Lung (tissue), 12 donors: Measurements from ENCODE around the gene NECAP2. TPM values are rescaled to one million over a fixed set of nuclear protein-coding genes. Genes with fewer than 3 reads are reported as not detected.

Experiments used
- ATAC-seq: fragments of 200-7000 bp; cut with Tn5 transposase; one replicate; pipeline ENCODE4 v1.9.1; 2020; ENCODE audit warnings: moderate number of reproducible peaks; ENCODE audit not compliant: insufficient read depth, low FRiP score
- DNase-seq, 3 donors: peaks; one replicate each; pipeline ENCODE4 v3.0.0-alpha.2; 2013 to 2017
- H3K27ac ChIP-seq, 2 donors: one replicate each; pipeline ENCODE4 v1.5.1; 2013; ENCODE audit warnings: mild to moderate bottlenecking in 2 of 2, moderate library complexity in 2 of 2, control low read depth in 1 of 2, inconsistent platforms in 1 of 2, low read depth in 1 of 2, low read length in 1 of 2
- H3K27me3 ChIP-seq, 3 donors: one replicate each; pipeline ENCODE4 v1.5.1; 2013; ENCODE audit warnings: low read length in 2 of 3; ENCODE audit not compliant: control insufficient read depth in 3 of 3, insufficient read depth in 3 of 3
- H3K36me3 ChIP-seq, 4 donors: one replicate each; pipeline ENCODE4 v1.5.1; 2013; ENCODE audit warnings: low read length in 4 of 4, mild to moderate bottlenecking in 1 of 4, moderate library complexity in 1 of 4; ENCODE audit not compliant: control insufficient read depth in 4 of 4, insufficient read depth in 4 of 4
- H3K4me1 ChIP-seq, 5 donors: one replicate each; pipeline ENCODE4 v1.5.1; 2013; ENCODE audit warnings: low read length in 5 of 5, mild to moderate bottlenecking in 2 of 5, moderate library complexity in 1 of 5; ENCODE audit not compliant: control insufficient read depth in 5 of 5, insufficient read depth in 5 of 5
- H3K4me3 ChIP-seq: one replicate; pipeline ENCODE4 v1.5.1; 2013; ENCODE audit warnings: mild to moderate bottlenecking, control low read depth, moderate library complexity
- H3K9ac ChIP-seq, 2 donors: one replicate each; pipeline ENCODE4 v1.5.1; 2013; ENCODE audit warnings: low read length in 2 of 2, control low read depth in 1 of 2; ENCODE audit not compliant: insufficient read depth in 1 of 2
- H3K9me3 ChIP-seq, 4 donors: one replicate each; pipeline ENCODE4 v1.5.1; 2013; ENCODE audit warnings: low read length in 3 of 4, mild to moderate bottlenecking in 1 of 4, moderate library complexity in 1 of 4; ENCODE audit not compliant: control insufficient read depth in 4 of 4, insufficient read depth in 3 of 4
- CTCF ChIP-seq: IDR thresholded peaks from 2 replicates; pipeline ENCODE4 v1.5.1; 2012; ENCODE audit warnings: mild to moderate bottlenecking; ENCODE audit errors: control extremely low read depth, extremely low read depth
- WGBS, 2 donors: extraction: QIAGEN DNeasy Blood & Tissue Kit; methylation state at CpG; one replicate each; pipeline ENCODE4 v1.1.7; 2013; 5-methylcytosine and 5-hydroxymethylcytosine counted together
- polyA plus RNA-seq, 2 donors: library from polyadenylated mRNA; stranded (reverse); fragments of 200-250 nt; gene quantifications; one replicate each; pipeline ENCODE4 v1.2.1, GENCODE V29; 2013
- total RNA-seq, 2 donors: library from RNA; depleted of rRNA in 1 of 2; stranded (reverse); fragments of >200 nt in 1 of 2; gene quantifications; one replicate each; pipeline ENCODE4 v1.2.1, GENCODE V29; 2014 to 2021
- donor health status: control.
- donor health status: control.
- donor health status: Bipolar disorder and iron deficiency.
- donor health status: healthy.
- donor health status: DM: yes; HTN: yes; CAD: no.

NECAP2 gene
- total and polyA plus RNA-seq, 4 donors = 42.8 to 83.8 (median 76.9) TPM

GRCh38 chr1:16406868-16407267, 33.7 kb upstream of the NECAP2 start:
- Histone ChIP-seq H3K4me1 (no peaks in the 10 kb centered on the region), H3K36me3 (no peaks in the 10 kb centered on the region), H3K27me3 (no peaks in the 10 kb centered on the region), H3K27ac (no peak overlapping the region), H3K9ac (no peak overlapping the region), H3K4me3 (no peak overlapping the region), H3K9me3 (no peaks in the 10 kb centered on the region)
- DNase-seq (no peak), ATAC-seq (no peak)
- TF ChIP-seq CTCF = no peak
- WGBS, 2 donors = 89 to 90% methylated on average over 9 of the region's 9 CpGs

DNA sequence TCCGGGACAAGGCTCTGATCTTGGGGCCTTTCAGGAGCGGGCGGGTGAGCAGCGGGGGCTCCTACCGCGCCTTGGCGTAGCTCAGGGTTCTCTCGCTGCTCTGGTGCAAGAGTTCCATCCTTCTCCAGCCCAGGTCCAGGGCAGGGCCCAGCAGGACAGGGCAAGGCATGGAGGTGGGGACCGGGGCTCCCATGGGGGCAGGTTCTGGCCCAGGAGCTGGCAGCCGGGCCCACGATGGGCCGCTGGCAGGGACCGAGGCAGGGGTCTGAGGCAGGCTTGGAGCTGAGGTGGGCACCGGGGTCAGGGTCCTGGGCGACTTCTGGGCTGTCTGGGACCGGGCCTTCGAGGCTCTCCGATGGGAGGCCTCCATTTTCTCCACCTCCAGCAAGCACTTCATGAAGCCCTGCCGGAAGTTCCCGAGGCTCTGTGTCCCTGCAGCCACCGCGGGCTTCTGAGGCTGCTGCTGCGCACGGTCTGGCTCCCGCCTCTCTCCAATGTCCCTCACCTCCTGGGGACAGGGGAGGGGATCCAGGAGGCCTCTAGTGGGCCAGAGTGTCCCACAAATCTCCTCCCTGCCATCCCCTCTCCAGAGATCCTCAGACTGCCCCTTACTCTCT, 30.9 kb upstream of the NECAP2 start:
- no peak for ATAC-seq

DNA sequence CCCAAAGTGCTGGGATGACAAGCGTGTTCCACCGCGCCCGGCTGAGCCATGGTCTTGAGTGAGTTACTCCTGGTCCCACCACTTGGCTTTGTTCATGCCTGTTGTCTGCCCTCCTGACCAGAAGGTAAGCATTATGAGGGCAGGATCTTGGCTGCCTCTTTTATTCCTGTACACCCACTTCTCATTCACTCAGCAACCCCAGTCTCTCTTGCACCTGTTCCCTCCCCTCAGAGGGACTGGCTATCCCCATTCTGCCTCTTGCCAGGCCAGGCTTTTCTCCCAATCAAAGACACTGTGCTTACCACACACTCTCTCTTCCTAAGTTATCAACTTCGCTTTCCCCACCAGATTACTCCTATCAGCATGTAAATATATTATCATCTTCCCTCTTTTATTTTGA, 29.7 kb upstream of the NECAP2 start:
- Histone ChIP-seq H3K27me3 (no peaks in the 10 kb centered on the region), H3K4me1 (no peaks in the 10 kb centered on the region), H3K9ac (no peak overlapping the region), H3K27ac (no peak overlapping the region), H3K9me3 (no peaks in the 10 kb centered on the region), H3K36me3 (no peaks in the 10 kb centered on the region), H3K4me3 (no peak overlapping the region)
- WGBS, 2 donors = 95 to 97% methylated on average over 5 of the region's 5 CpGs
- TF ChIP-seq CTCF = no peak
- DNase-seq (no peak), ATAC-seq (no peak)

More for the DNA sequence above, 30.9 kb upstream of the NECAP2 start:
- H3K27me3 ChIP-seq = no peaks in the 10 kb centered on the region
- no peak overlapping the region for H3K27ac ChIP-seq
- H3K36me3 ChIP-seq = no peaks in the 10 kb centered on the region
- H3K9ac ChIP-seq = no peak overlapping the region
- DNase-seq = no peak
- no peaks in the 10 kb centered on the region for H3K9me3 ChIP-seq
- WGBS, 2 donors = 85 to 92% methylated on average over 21 to 25 of the region's 25 CpGs
- no peaks in the 10 kb centered on the region for H3K4me1 ChIP-seq
- TF ChIP-seq CTCF = no peak
- no peak overlapping the region for H3K4me3 ChIP-seq

GRCh38 chr1:16413191-16413590, 27.3 kb upstream of the NECAP2 start:
- Histone ChIP-seq H3K4me3 (no peak overlapping the region), H3K9ac (no peak overlapping the region), H3K27me3 (no peaks in the 10 kb centered on the region), H3K4me1 (no peaks in the 10 kb centered on the region), H3K27ac (no peak overlapping the region), H3K36me3 (no peaks in the 10 kb centered on the region), H3K9me3 (no peaks in the 10 kb centered on the region)
- DNase-seq (no peak), ATAC-seq (no peak)
- no peak for TF ChIP-seq CTCF
- WGBS, 2 donors = 86 to 91% methylated on average over 3 of the region's 3 CpGs
